DMS53 treated with DMSO at 0.1 percent for 48 hours (cell line): ENCODE results near the gene THAP5.

Experiments used
- DNase-seq: peaks from one replicate; lab custom pipeline; 2025; ENCODE audit not compliant: unreplicated experiment; lab: John Stamatoyannopoulos, UW

The THAP5 gene

GRCh38 chr7:108569381-108570145 lies at the start of gene THAP5, which contains the start of gene DNAJB9:
THAP5 (minus strand) TSS chr7:108569706; CDS start chr7:108569569, 137 bp downstream.
DNAJB9 (plus strand) TSS chr7:108569874; CDS start chr7:108571727, 1,853 bp downstream.
- DNase-seq = peak; percentile 99

- DNase-seq = peak; percentile 91
Observed at GRCh38 chr7:108618056-108618455, 48.5 kb upstream of the THAP5 start.

GRCh38 chr7:108614896-108615295 lies 45.4 kb upstream of the THAP5 start:
- DNase-seq = no peak

GRCh38 chr7:108613949-108614381 lies 44.5 kb upstream of the THAP5 start:
- DNase-seq = no peak

GRCh38 chr7:108613147-108613948 lies 43.8 kb upstream of the THAP5 start:
- DNase-seq = peak; percentile 60

GRCh38 chr7:108611268-108611667 lies 41.8 kb upstream of the THAP5 start:
- no peak for DNase-seq

- DNase-seq = no peak
Observed at GRCh38 chr7:108609643-108610042, 40.1 kb upstream of the THAP5 start.

GRCh38 chr7:108605559-108606201 lies 36.2 kb upstream of the THAP5 start:
- no peak for DNase-seq

GRCh38 chr7:108604307-108605077 lies 35.0 kb upstream of the THAP5 start:
- no peak for DNase-seq

- no peak for DNase-seq
Observed at GRCh38 chr7:108603656-108604306, 34.3 kb upstream of the THAP5 start.

GRCh38 chr7:108600399-108600798 lies 30.9 kb upstream of the THAP5 start:
- DNase-seq = no peak

- DNase-seq = no peak
Observed at GRCh38 chr7:108598914-108599580, 29.5 kb upstream of the THAP5 start.

GRCh38 chr7:108598153-108598552 lies 28.6 kb upstream of the THAP5 start:
- DNase-seq = peak; percentile 50

GRCh38 chr7:108596560-108596959 lies 27.1 kb upstream of the THAP5 start:
- DNase-seq = no peak

- no peak for DNase-seq
Observed at GRCh38 chr7:108592646-108593201, 23.2 kb upstream of the THAP5 start.

- no peak for DNase-seq
Observed at GRCh38 chr7:108590606-108591005, 21.1 kb upstream of the THAP5 start.

- DNase-seq = no peak
Observed at GRCh38 chr7:108589874-108590273, 20.4 kb upstream of the THAP5 start.

GRCh38 chr7:108589199-108589598 lies 19.7 kb upstream of the THAP5 start:
- DNase-seq = no peak

- no peak for DNase-seq
Observed at GRCh38 chr7:108586274-108586710, 16.8 kb upstream of the THAP5 start.
